Measurements from ENCODE around the gene TMEM164. TPM values are rescaled to one million over a fixed set of nuclear protein-coding genes. Genes with fewer than 3 reads are reported as not detected.

TMEM164 gene
- total and polyA plus RNA-seq, 2 donors = 9.1 to 11.2 TPM

GRCh38 chrX:110219920-110220319 is 217.0 kb downstream of the TMEM164 start:
- no peak for DNase-seq (ENCODE audit: low read depth in 6 of 9, low spot score in 9 of 9)
- Histone ChIP-seq H3K4me1 (ENCODE audit: control insufficient read depth in 2 of 2, insufficient read depth in 2 of 2, low read length in 2 of 2) (no peaks in the 10 kb centered on the region), H3K4me3 (ENCODE audit: low read length in 2 of 2) (no peak overlapping the region), H3K36me3 (ENCODE audit: control insufficient read depth in 2 of 2, insufficient read depth in 2 of 2, low read length in 1 of 2) (no peaks in the 10 kb centered on the region), H3K27me3 (ENCODE audit: control insufficient read depth in 2 of 2, insufficient read depth in 1 of 2, low read length in 1 of 2) (no peaks in the 10 kb centered on the region), H3K27ac (ENCODE audit: low read depth in 1 of 2, low read length in 1 of 2) (no peak overlapping the region), H3K9me3 (ENCODE audit: control insufficient read depth in 2 of 2, insufficient read depth in 1 of 2, low read length in 1 of 2) (no peaks in the 10 kb centered on the region)
- WGBS = 89% methylated on average over 1 of the region's 1 CpG

DNA sequence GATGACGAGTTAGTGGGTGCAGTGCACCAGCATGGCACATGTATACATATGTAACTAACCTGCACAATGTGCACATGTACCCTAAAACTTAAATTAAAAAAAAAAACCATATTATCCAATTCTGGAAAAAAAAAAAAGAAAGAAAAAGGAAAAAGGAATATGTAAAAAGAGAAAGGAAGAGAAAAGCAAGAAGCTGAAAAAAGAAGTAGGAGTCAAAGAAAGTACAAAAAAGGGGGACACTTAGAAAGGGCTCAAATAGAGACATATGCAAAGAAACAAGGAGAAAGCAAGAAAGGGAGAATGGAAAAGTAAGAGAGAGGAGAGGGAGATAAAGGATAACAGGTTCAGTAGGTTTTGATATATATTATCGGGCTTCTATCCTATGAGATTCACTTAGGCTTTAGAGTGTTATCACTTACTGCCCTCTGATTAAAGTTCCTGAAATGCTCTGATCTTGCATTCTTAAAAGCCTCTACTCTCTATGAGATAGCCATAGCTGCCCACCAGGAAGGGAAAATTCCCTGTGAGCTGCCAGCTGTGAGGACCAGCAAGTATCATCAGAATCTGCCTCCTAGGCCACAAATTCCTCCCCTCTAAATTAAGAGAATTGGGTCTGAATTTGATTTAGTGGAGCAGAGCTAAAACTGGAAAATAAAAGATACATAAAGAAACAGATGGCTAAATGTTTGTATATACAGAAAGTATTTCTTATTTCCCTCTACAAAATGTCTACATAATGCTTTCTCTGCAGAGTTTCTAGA is 219.8 kb downstream of the TMEM164 start:
- Histone ChIP-seq H3K4me3 (ENCODE audit: low read length in 2 of 2) (no peak overlapping the region), H3K9me3 (ENCODE audit: control insufficient read depth in 2 of 2, insufficient read depth in 1 of 2, low read length in 1 of 2) (no peaks in the 10 kb centered on the region), H3K27ac (ENCODE audit: low read depth in 1 of 2, low read length in 1 of 2) (no peak overlapping the region), H3K36me3 (ENCODE audit: control insufficient read depth in 2 of 2, insufficient read depth in 2 of 2, low read length in 1 of 2) (no peaks in the 10 kb centered on the region), H3K4me1 (ENCODE audit: control insufficient read depth in 2 of 2, insufficient read depth in 2 of 2, low read length in 2 of 2) (no peaks in the 10 kb centered on the region), H3K27me3 (ENCODE audit: control insufficient read depth in 2 of 2, insufficient read depth in 1 of 2, low read length in 1 of 2) (no peaks in the 10 kb centered on the region)
- WGBS = 100% methylated on average over 1 of the region's 2 CpGs
- no peak for DNase-seq (ENCODE audit: low read depth in 6 of 9, low spot score in 9 of 9)

DNA sequence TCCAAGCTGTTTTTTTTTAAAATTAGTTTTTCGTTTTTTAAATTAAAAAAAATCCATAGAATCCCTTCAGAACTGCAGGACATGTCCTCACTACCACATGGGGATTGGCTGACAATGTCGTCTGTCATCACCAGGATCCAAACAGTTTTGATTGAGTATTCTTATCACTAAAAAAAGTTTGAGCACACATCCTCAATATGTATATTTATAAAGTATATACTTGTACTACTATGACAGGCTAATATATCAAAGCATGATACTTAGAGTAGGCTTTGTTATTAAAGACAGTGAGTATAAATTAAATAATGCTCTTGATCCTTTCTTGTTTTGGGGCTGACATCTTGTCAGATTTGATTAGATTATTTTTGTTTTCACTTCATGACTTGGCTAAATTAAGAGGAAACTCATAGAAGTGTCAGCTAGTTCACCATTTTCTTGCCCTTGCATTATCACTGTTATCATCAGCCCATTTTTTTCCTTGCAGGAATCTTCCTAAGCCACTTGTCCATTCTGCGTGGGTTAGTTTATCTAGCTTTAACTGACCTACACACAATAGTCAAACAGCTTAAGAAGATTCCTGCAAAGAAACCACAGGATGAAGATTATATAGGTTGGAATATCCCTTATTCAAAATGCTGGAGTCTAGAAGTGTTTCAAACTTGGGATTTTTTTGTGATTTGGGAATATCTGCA is 222.2 kb downstream of the TMEM164 start:
- no peak overlapping the region for H3K27ac ChIP-seq (ENCODE audit: low read depth in 1 of 2, low read length in 1 of 2)
- H3K4me1 ChIP-seq (ENCODE audit: control insufficient read depth in 2 of 2, insufficient read depth in 2 of 2, low read length in 2 of 2) = peaks cover 0 to 2% of the 10 kb centered on the region in 2 donors
- H3K36me3 ChIP-seq (ENCODE audit: control insufficient read depth in 2 of 2, insufficient read depth in 2 of 2, low read length in 1 of 2) = no peaks in the 10 kb centered on the region
- no peak for DNase-seq (ENCODE audit: low read depth in 6 of 9, low spot score in 9 of 9)
- 91% methylated on average over 3 of the region's 3 CpGs for WGBS
- no peaks in the 10 kb centered on the region for H3K27me3 ChIP-seq (ENCODE audit: control insufficient read depth in 2 of 2, insufficient read depth in 1 of 2, low read length in 1 of 2)
- H3K9me3 ChIP-seq (ENCODE audit: control insufficient read depth in 2 of 2, insufficient read depth in 1 of 2, low read length in 1 of 2) = no peaks in the 10 kb centered on the region
- H3K4me3 ChIP-seq (ENCODE audit: low read length in 2 of 2) = no peak overlapping the region

DNA sequence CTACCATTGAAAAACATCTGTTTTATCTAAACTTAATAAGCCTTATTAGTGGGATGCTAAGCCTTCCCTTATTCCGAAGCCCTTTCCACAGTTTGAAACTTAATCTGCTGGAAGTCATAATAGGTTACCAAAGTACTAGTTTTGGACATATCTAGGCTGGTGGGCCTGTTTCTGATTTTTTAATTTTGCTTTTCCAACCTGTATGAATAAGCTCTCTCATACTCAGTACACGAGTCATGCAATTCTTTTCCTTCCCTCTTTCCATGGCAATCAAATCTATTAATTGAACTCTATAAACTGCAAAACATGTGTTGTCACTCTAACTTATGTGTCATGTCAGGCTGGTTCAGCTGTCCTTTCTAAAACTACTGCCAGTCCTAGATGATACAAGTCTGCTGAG is 224.0 kb downstream of the TMEM164 start:
- H3K36me3 ChIP-seq (ENCODE audit: control insufficient read depth in 2 of 2, insufficient read depth in 2 of 2, low read length in 1 of 2) = no peaks in the 10 kb centered on the region
- H3K9me3 ChIP-seq (ENCODE audit: control insufficient read depth in 2 of 2, insufficient read depth in 1 of 2, low read length in 1 of 2) = no peaks in the 10 kb centered on the region
- 99% methylated on average over 2 of the region's 2 CpGs for WGBS
- no peak overlapping the region for H3K4me3 ChIP-seq (ENCODE audit: low read length in 2 of 2)
- H3K27me3 ChIP-seq (ENCODE audit: control insufficient read depth in 2 of 2, insufficient read depth in 1 of 2, low read length in 1 of 2) = no peaks in the 10 kb centered on the region
- DNase-seq (ENCODE audit: low read depth in 6 of 9, low spot score in 9 of 9) = no peak
- no peak overlapping the region for H3K27ac ChIP-seq (ENCODE audit: low read depth in 1 of 2, low read length in 1 of 2)
- H3K4me1 ChIP-seq (ENCODE audit: control insufficient read depth in 2 of 2, insufficient read depth in 2 of 2, low read length in 2 of 2) = peaks cover 0 to 2% of the 10 kb centered on the region in 2 donors
